Endothelial cell of umbilical vein (primary cell): ENCODE measurements around the gene CLEC4D. TPM values are rescaled to one million over a fixed set of nuclear protein-coding genes. Genes with fewer than 3 reads are reported as not detected.

Source experiments
- Bru-seq: library from RNA; stranded (reverse); fragments of 400-500 nt; gene quantifications from one replicate; lab custom pipeline; 2021; lab: Mats Ljungman, UMichigan
- BruChase-seq, 2 experiments: library from RNA; stranded (reverse); fragments of 400-500 nt; gene quantifications; one replicate each; lab custom pipeline; 2021; lab: Mats Ljungman, UMichigan
- BruUV-seq: library from RNA; stranded (reverse); fragments of 400-500 nt; replicated peaks from 2 replicates; lab custom pipeline; 2021; lab: Mats Ljungman, UMichigan
- CTCF ChIA-PET: fragments of 300-600, 350-600 bp; sonication (Branson Sonifier 250); formaldehyde crosslinking; loops from one replicate; lab custom pipeline; 2021; ENCODE audit warnings: antibody characterized with exemption, inconsistent platforms; lab: Charles Lee
- POLR2A ChIA-PET: fragments of 300-600, 350-600 bp; sonication (Branson Sonifier 250); formaldehyde crosslinking; loops from one replicate; lab custom pipeline; 2021; ENCODE audit warnings: antibody characterized with exemption, inconsistent platforms; lab: Charles Lee
- DNase-seq: peaks from one replicate; pipeline ENCODE4 v3.0.0-alpha.2; 2011; ENCODE audit warnings: low read depth, low spot score
- FAIRE-seq: peaks from 2 replicates; lab custom pipeline; 2011; peaks lifted over from hg19 to GRCh38; lab: Jason Lieb, UNC
- H2AFZ ChIP-seq: 2 replicates; pipeline ENCODE4 v1.6.0; 2012; ENCODE audit warnings: low read depth, low read length, control low read depth, inconsistent platforms
- H3K27ac ChIP-seq: 2 replicates; pipeline ENCODE4 v1.5.1; 2011; ENCODE audit warnings: low read depth, mild to moderate bottlenecking, control low read depth, low read length, moderate library complexity; ENCODE audit not compliant: insufficient read depth
- H3K27me3 ChIP-seq, 2 experiments: 2 replicates each; pipeline versions ENCODE4 v1.6.0 to v1.6.1; 2011; ENCODE audit warnings: low read length in 2 of 2, mixed read lengths in 1 of 2; ENCODE audit not compliant: control insufficient read depth in 2 of 2, insufficient read depth in 2 of 2
- H3K36me3 ChIP-seq, 2 experiments: 2 replicates in 1 of 2; 3 replicates in 1 of 2; pipeline ENCODE4 v1.5.1; 2011; ENCODE audit warnings: low read length in 2 of 2, mild to moderate bottlenecking in 1 of 2, moderate library complexity in 1 of 2; ENCODE audit not compliant: control insufficient read depth in 2 of 2, insufficient read depth in 2 of 2; ENCODE audit errors: extremely low read depth in 1 of 2
- H3K4me1 ChIP-seq: 3 replicates; pipeline ENCODE4 v1.5.1; 2011; ENCODE audit warnings: mild to moderate bottlenecking, low read length; ENCODE audit not compliant: control insufficient read depth, insufficient read depth; ENCODE audit errors: extremely low read depth
- H3K4me2 ChIP-seq: 2 replicates; pipeline ENCODE4 v1.6.1; 2011; ENCODE audit warnings: low read length, control low read depth, mixed read lengths; ENCODE audit not compliant: insufficient read depth
- H3K4me3 ChIP-seq, 3 experiments: fragments of 200-600 bp in 1 of 3; sonication (generic), shearing (Covaris generic) in 1 of 3; replicated peaks in 1 of 3; 2 replicates each; pipeline ENCODE4 v1.5.1; 2011 to 2016; ENCODE audit warnings: control low read depth in 3 of 3, low read length in 3 of 3, mild to moderate bottlenecking in 2 of 3, inconsistent platforms in 1 of 3, low read depth in 1 of 3, moderate library complexity in 1 of 3; ENCODE audit not compliant: insufficient read depth in 1 of 3
- H3K79me2 ChIP-seq: 2 replicates; pipeline ENCODE4 v1.6.0; 2012; ENCODE audit warnings: low read length, inconsistent platforms; ENCODE audit not compliant: control insufficient read depth, insufficient read depth
- H3K9ac ChIP-seq: replicated peaks from 2 replicates; pipeline ENCODE3; 2011; ENCODE audit warnings: low read length, control low read depth; ENCODE audit not compliant: insufficient read depth; ENCODE audit errors: extremely low read depth
- H3K9me1 ChIP-seq: replicated peaks from 3 replicates; pipeline ENCODE4 v1.6.0; 2011; ENCODE audit warnings: mild to moderate bottlenecking, low read length; ENCODE audit not compliant: control insufficient read depth, insufficient read depth; ENCODE audit errors: extremely low read depth
- H3K9me3 ChIP-seq: replicated peaks from 2 replicates; pipeline ENCODE4 v1.5.1; 2012; ENCODE audit warnings: low read length, inconsistent platforms; ENCODE audit not compliant: control insufficient read depth, insufficient read depth
- H4K20me1 ChIP-seq: replicated peaks from 2 replicates; pipeline ENCODE3; 2011; ENCODE audit warnings: mild to moderate bottlenecking, low read length; ENCODE audit not compliant: control insufficient read depth, insufficient read depth; ENCODE audit errors: extremely low read depth
- EZH2 ChIP-seq: IDR thresholded peaks from 2 replicates; pipeline ENCODE4 v1.6.1; 2012; ENCODE audit warnings: borderline replicate concordance, low read depth, mild to moderate bottlenecking, moderate library complexity, low read length, inconsistent platforms; ENCODE audit not compliant: severe bottlenecking
- FOS ChIP-seq: IDR thresholded peaks from 2 replicates; pipeline ENCODE4 v1.6.1; 2011; ENCODE audit warnings: mild to moderate bottlenecking, low read length, moderate library complexity, borderline replicate concordance; ENCODE audit not compliant: insufficient read depth
- GATA2 ChIP-seq: IDR thresholded peaks from 2 replicates; pipeline ENCODE4 v1.7.0; 2011; ENCODE audit warnings: low read depth, mild to moderate bottlenecking, moderate library complexity, mixed read lengths, low read length; ENCODE audit not compliant: insufficient read length, insufficient read depth
- JUN ChIP-seq: IDR thresholded peaks from 2 replicates; pipeline ENCODE4 v1.6.1; 2011; ENCODE audit warnings: borderline replicate concordance, low read depth; ENCODE audit not compliant: insufficient read length, insufficient read depth
- MYC ChIP-seq: IDR thresholded peaks from one replicate; pipeline ENCODE4 v1.6.1; 2011; ENCODE audit warnings: mild to moderate bottlenecking, low read depth, low read length
- POLR2A ChIP-seq: IDR thresholded peaks from 2 replicates; pipeline ENCODE4 v1.6.1; 2012; ENCODE audit warnings: low read depth, mild to moderate bottlenecking, control low read depth, low read length
- POLR2AphosphoS5 ChIP-seq: IDR thresholded peaks from 2 replicates; pipeline ENCODE4 v1.6.1; 2012; ENCODE audit warnings: low read depth, mild to moderate bottlenecking, control low read depth, low read length, moderate library complexity; ENCODE audit not compliant: insufficient read depth
- dilution Hi-C: fragments of 300-500 bp; cut with MboI; formaldehyde crosslinking; loops from one replicate; pipeline ENCODE4 v1.15.0; 2019; ENCODE audit warnings: low sequenced_read_pairs; ENCODE audit not compliant: extremely low pct_ligation_motif_present
- intact Hi-C: fragments of 100-400 bp; cut with micrococcal nuclease; formaldehyde crosslinking; loops from one replicate; pipeline ENCODE4 v1.10.0; 2022
- long read RNA-seq: library from polyadenylated mRNA; stranded (forward); transcript quantifications from one replicate; pipeline ENCODE4 v2.0.0, GENCODE V29; 2021
- polyA minus RNA-seq, 3 experiments: library from RNA; depleted of rRNA, polyadenylated mRNA; stranded (reverse); fragments of >200 nt; gene quantifications; 1 replicate in 1 of 3; 2 replicates in 2 of 3; pipeline ENCODE4 v1.2.3, GENCODE V29; 2011
- polyA plus RNA-seq, 4 experiments: library from polyadenylated mRNA; depleted of rRNA in 3 of 4; stranded (reverse) in 3 of 4; unstranded in 1 of 4; fragments of >200 nt; gene quantifications; 2 replicates each; pipeline versions ENCODE4 v1.2.1 to v1.2.3, GENCODE V29; 2011 to 2012; ENCODE audit warnings: missing spikeins in 1 of 4
- total RNA-seq: library from RNA; stranded (reverse); gene quantifications from 2 replicates; pipeline ENCODE4 v1.2.3, GENCODE V29; 2021
- TF ChIP-seq, protein P1 (sequence below): IDR thresholded peaks from 2 replicates; pipeline ENCODE4 v1.6.1; 2011; ENCODE audit not compliant: insufficient read depth, insufficient read length
- TF ChIP-seq, protein P2 (sequence below), 2 donors: IDR thresholded peaks; 1 replicate in 1 of 2; 2 replicates in 1 of 2; pipeline ENCODE4 v1.5.1; 2011; ENCODE audit warnings: low read length in 2 of 2, mild to moderate bottlenecking in 2 of 2, moderate library complexity in 2 of 2, control low read depth in 1 of 2, inconsistent platforms in 1 of 2, low read depth in 1 of 2; ENCODE audit not compliant: insufficient read depth in 1 of 2; ENCODE audit errors: extremely low read depth in 1 of 2

Gene CLEC4D
- not detected in 2 replicates for total RNA-seq
- not detected in 2 replicates for polyA plus RNA-seq
- not detected in 2 replicates for polyA plus RNA-seq (2011; cell fraction: cytosol; rRNA removed)
- polyA plus RNA-seq (2011; cell fraction: nucleus; rRNA removed): not detected in 2 replicates
- polyA plus RNA-seq (2012): not detected in 2 replicates
- polyA minus RNA-seq: not detected in 2 replicates
- polyA minus RNA-seq (2011; cell fraction: cytosol; rRNA and poly(A)+ RNA removed): not detected
- not detected in 2 replicates for polyA minus RNA-seq (2011; cell fraction: nucleus; rRNA and poly(A)+ RNA removed)
- not detected for Bru-seq, nascent RNA
- BruChase-seq, experiment 1, labeled RNA remaining after a 6-hour chase: not detected
- not detected for BruChase-seq, experiment 2, labeled RNA remaining after a 2-hour chase
- long read RNA-seq: 0 reads

DNA sequence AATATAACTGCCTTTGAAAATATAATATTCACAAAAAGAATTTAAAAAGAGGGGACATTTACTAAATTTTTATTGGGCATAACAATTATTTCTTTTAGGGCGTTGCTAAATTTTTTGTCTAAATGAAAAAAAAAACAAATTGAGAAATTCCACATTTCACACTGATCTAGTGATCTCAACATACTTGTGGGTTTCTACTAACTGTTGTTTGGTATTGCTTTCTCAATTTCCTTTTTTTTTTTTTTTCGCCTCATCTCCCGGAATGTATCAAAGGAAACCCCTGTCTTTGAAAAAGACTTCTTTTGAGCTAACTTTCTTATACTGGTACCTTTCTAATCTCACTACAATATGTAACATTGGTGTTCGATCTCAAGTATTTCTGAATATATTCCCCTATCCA lies at the start of gene CLEC4D:
TSS of gene CLEC4D (plus strand) at position 248 of the 400 bp plus-strand sequence. CDS start 230 bp downstream, outside the sequence.
- Histone ChIP-seq H3K9me1 (no peaks in the 10 kb centered on the region), H3K4me3 (no peak within 1 kb of the TSS), H3K27ac (no peak within 1 kb of the TSS), H4K20me1 (no peaks in the 10 kb centered on the region), H3K4me2 (no peak within 1 kb of the TSS), H3K79me2 (no peaks in the 10 kb centered on the region), H3K4me1 (no peaks in the 10 kb centered on the region), H3K36me3 (no peaks in the 10 kb centered on the region), H3K9ac (no peak within 1 kb of the TSS), H3K27me3 (peaks cover 0 to 8% of the 10 kb centered on the region in 2 experiments), H3K9me3 (no peaks in the 10 kb centered on the region), H2AFZ (no peak within 1 kb of the TSS)
- DNase-seq (no peak), FAIRE-seq (no peak)
- ChIA-PET CTCF (interaction anchor here (1.6 kb wide), 1 partner anchor 31 kb away, joined by 3 read pairs; no protein-coding TSS in a partner anchor), POLR2A (no interaction called here)
- intact Hi-C loops: no loop called here
- BruUV-seq: no TSS peak
- dilution Hi-C loops: no loop called here
- TF ChIP-seq POLR2A (no peak), GATA2 (no peak), POLR2AphosphoS5 (no peak), FOS (no peak), EZH2 (no peak), JUN (no peak), MYC (no peak)
- TF ChIP-seq, protein P1, sequence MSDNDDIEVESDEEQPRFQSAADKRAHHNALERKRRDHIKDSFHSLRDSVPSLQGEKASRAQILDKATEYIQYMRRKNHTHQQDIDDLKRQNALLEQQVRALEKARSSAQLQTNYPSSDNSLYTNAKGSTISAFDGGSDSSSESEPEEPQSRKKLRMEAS: no peak
- TF ChIP-seq, protein P2, sequence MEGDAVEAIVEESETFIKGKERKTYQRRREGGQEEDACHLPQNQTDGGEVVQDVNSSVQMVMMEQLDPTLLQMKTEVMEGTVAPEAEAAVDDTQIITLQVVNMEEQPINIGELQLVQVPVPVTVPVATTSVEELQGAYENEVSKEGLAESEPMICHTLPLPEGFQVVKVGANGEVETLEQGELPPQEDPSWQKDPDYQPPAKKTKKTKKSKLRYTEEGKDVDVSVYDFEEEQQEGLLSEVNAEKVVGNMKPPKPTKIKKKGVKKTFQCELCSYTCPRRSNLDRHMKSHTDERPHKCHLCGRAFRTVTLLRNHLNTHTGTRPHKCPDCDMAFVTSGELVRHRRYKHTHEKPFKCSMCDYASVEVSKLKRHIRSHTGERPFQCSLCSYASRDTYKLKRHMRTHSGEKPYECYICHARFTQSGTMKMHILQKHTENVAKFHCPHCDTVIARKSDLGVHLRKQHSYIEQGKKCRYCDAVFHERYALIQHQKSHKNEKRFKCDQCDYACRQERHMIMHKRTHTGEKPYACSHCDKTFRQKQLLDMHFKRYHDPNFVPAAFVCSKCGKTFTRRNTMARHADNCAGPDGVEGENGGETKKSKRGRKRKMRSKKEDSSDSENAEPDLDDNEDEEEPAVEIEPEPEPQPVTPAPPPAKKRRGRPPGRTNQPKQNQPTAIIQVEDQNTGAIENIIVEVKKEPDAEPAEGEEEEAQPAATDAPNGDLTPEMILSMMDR (IDR thresholded peaks at IDR 0.05; ENCODE audit: extremely low read depth in 1 of 2, insufficient read depth in 1 of 2, low read depth in 1 of 2, low read length in 2 of 2): no peak
